Measurements from ENCODE around the gene EXOC1.

DNA sequence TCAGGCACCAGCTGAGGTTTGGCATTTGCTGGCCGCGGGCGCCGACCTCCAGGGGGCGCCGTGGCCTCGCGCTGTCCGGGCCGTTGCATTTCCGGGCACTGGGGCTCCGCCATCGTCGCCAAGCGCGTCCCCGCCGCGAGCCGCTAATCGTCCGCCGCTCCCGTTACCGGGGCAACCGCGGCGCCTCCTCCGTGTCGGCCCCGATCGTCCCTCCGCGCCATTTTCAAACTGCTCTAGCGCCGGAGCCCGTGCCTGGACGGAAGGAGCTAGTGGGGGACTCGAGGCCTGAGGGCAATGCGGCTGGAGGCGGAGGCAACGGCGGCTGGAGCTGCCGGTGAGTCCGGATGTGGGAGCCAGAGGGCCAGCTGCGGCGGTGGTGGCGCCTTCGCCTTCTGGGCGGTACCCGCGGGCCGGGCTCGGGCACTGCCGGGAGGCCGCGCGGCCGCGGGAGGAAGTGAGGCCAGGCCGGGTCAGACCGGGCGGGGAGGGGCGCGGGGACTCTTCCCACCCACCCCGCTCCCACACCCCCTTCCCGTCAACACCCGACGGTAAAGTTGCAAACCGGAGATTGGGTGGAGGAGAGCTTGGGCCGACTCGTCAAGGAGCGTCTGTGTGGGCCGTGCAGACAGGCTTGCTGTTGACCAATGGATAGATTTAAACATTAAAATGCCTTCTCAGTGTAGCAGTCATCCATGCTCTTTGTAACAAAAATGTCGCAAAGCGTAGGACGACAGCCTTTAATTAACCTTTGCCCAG, 95.5 kb downstream of the EXOC1 start, which contains the start of gene CEP135:
- TF ChIP-seq, protein P1, sequence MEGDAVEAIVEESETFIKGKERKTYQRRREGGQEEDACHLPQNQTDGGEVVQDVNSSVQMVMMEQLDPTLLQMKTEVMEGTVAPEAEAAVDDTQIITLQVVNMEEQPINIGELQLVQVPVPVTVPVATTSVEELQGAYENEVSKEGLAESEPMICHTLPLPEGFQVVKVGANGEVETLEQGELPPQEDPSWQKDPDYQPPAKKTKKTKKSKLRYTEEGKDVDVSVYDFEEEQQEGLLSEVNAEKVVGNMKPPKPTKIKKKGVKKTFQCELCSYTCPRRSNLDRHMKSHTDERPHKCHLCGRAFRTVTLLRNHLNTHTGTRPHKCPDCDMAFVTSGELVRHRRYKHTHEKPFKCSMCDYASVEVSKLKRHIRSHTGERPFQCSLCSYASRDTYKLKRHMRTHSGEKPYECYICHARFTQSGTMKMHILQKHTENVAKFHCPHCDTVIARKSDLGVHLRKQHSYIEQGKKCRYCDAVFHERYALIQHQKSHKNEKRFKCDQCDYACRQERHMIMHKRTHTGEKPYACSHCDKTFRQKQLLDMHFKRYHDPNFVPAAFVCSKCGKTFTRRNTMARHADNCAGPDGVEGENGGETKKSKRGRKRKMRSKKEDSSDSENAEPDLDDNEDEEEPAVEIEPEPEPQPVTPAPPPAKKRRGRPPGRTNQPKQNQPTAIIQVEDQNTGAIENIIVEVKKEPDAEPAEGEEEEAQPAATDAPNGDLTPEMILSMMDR (IDR thresholded peaks at IDR 0.05; ENCODE audit: low read depth, low read length) = peak; percentile 80
- TF ChIP-seq, protein P2, sequence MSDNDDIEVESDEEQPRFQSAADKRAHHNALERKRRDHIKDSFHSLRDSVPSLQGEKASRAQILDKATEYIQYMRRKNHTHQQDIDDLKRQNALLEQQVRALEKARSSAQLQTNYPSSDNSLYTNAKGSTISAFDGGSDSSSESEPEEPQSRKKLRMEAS (IDR thresholded peaks at IDR 0.05; ENCODE audit: low read depth, low read length) = peak; percentile 34
